Activated CD4-positive, alpha-beta T cell treated with anti-CD3 and anti-CD28 coated beads for 36 hours (primary cell): ENCODE data around the gene STAT4. TPM values are rescaled to one million over a fixed set of nuclear protein-coding genes. Genes with fewer than 3 reads are reported as not detected.
A peak's percentile ranks its signal among the peaks of the same experiment; 100 is the strongest.

ENCODE experiments used
- ATAC-seq: fragments of 200-7000 bp; cut with Tn5 transposase; one replicate; pipeline ENCODE4 v1.10.0; 2021; ENCODE audit warnings: mild to moderate bottlenecking, moderate library complexity
- CTCF ChIA-PET: fragments of 350-600 bp; sonication (Branson Sonifier 250); formaldehyde crosslinking; loops from one replicate; lab custom pipeline; 2021; ENCODE audit warnings: antibody characterized with exemption; lab: Charles Lee
- POLR2A ChIA-PET: fragments of 350-600 bp; sonication (Branson Sonifier 250); formaldehyde crosslinking; loops from one replicate; lab custom pipeline; 2021; ENCODE audit warnings: antibody characterized with exemption, inconsistent platforms; lab: Charles Lee
- DNase-seq: peaks from one replicate; pipeline ENCODE4 v3.0.0-alpha.2; 2020
- H3K27ac Mint-ChIP-seq: one replicate; pipeline ENCODE4 v1.8.0; 2021; ENCODE audit warnings: mixed read lengths
- H3K27me3 Mint-ChIP-seq: one replicate; pipeline ENCODE4 v1.8.0; 2021; ENCODE audit warnings: mixed read lengths
- H3K36me3 Mint-ChIP-seq: one replicate; pipeline ENCODE4 v1.8.0; 2021; ENCODE audit warnings: low read depth, mixed read lengths
- H3K4me1 Mint-ChIP-seq: one replicate; pipeline ENCODE4 v1.8.0; 2021; ENCODE audit warnings: mixed read lengths
- H3K4me3 Mint-ChIP-seq: one replicate; pipeline ENCODE4 v1.8.0; 2021; ENCODE audit warnings: mild to moderate bottlenecking, moderate library complexity, mixed read lengths
- H3K9me3 Mint-ChIP-seq: one replicate; pipeline ENCODE4 v1.8.0; 2021; ENCODE audit warnings: low read depth, mixed read lengths
- intact Hi-C, 2 experiments: fragments of 100-400 bp; cut with DNase I in 1 of 2; cut with micrococcal nuclease in 1 of 2; formaldehyde crosslinking; loops; one replicate each; pipeline versions ENCODE4 v1.14.2 to v1.15.1; 2022 to 2024; cut with DNase I, micrococcal nuclease
- total RNA-seq, 2 experiments: library from RNA; stranded (reverse); gene quantifications; one replicate each; pipeline ENCODE4 v1.2.3, GENCODE V29; 2021

The STAT4 gene
- total RNA-seq, 2 experiments from 2014 or later: 48.8 to 59.5 TPM

- peaks cover 68% of the 10 kb centered on the region for H3K4me1 Mint-ChIP-seq
- POLR2A ChIA-PET: no interaction called here
- H3K27ac Mint-ChIP-seq: no peak overlapping the region
These were observed 23.6 kb upstream of the STAT4 start for GRCh38 chr2:191174442-191174841.

GRCh38 chr2:191173206-191173605 lies 22.4 kb upstream of the STAT4 start:
- Mint-ChIP-seq H3K4me1 (peaks cover 73% of the 10 kb centered on the region), H3K27me3 (no peaks in the 10 kb centered on the region), H3K4me3 (no peak overlapping the region), H3K27ac (no peak overlapping the region), H3K9me3 (no peaks in the 10 kb centered on the region), H3K36me3 (no peaks in the 10 kb centered on the region)
- CTCF ChIA-PET: interaction anchor here (0.8 to 4.7 kb wide), 5 partner anchors 9 to 348 kb away, joined by 3 to 24 read pairs (median 5); no protein-coding TSS in a partner anchor
- POLR2A ChIA-PET: no interaction called here
- DNase-seq (peak; percentile 26), ATAC-seq (no peak)
- intact Hi-C loops: loop anchor here (2.0 to 5.0 kb wide), 3 partner anchors 46 to 509 kb away; partner anchors contain the start of gene MYO1B (in 1 of the 2)

More at GRCh38 chr2:191174442-191174841, 23.6 kb upstream of the STAT4 start:
- no peak for DNase-seq
- CTCF ChIA-PET: interaction anchor here (0.9 to 1.8 kb wide), 4 partner anchors 10 to 347 kb away, joined by 3 to 5 read pairs (median 4); no protein-coding TSS in a partner anchor
- no peaks in the 10 kb centered on the region for H3K9me3 Mint-ChIP-seq
- intact Hi-C loops: loop anchor here (5.0 kb wide), 2 partner anchors 73 to 508 kb away; partner anchors contain the start of gene MYO1B (in 1 of the 2)
- no peaks in the 10 kb centered on the region for H3K36me3 Mint-ChIP-seq
- no peaks in the 10 kb centered on the region for H3K27me3 Mint-ChIP-seq
- no peak for ATAC-seq
- no peak overlapping the region for H3K4me3 Mint-ChIP-seq

- Mint-ChIP-seq H3K9me3 (no peaks in the 10 kb centered on the region), H3K27me3 (no peaks in the 10 kb centered on the region), H3K36me3 (no peaks in the 10 kb centered on the region), H3K4me3 (no peak overlapping the region), H3K27ac (peak overlapping the region; percentile 60), H3K4me1 (peaks cover 78% of the 10 kb centered on the region)
- ChIA-PET CTCF (interaction anchor here (0.6 to 4.7 kb wide), 11 partner anchors 13 to 329 kb away, joined by 3 to 24 read pairs (median 4); partner anchors contain the start of gene STAT4), POLR2A (interaction anchor here (0.7 to 1.4 kb wide), 3 partner anchors 22 to 505 kb away, joined by 3 to 11 read pairs (median 4); no protein-coding TSS in a partner anchor)
- ATAC-seq (peak; percentile 56), DNase-seq (peak; percentile 48)
- intact Hi-C loops: loop anchor here (1.0 to 5.0 kb wide), 4 partner anchors 22 to 510 kb away; partner anchors contain the start of gene MYO1B (in 1 of the 2)
These were observed 21.0 kb upstream of the STAT4 start for GRCh38 chr2:191171708-191172355.

GRCh38 chr2:191171286-191171685 lies 20.5 kb upstream of the STAT4 start:
- Mint-ChIP-seq H3K9me3 (no peaks in the 10 kb centered on the region), H3K4me1 (peaks cover 74% of the 10 kb centered on the region), H3K27ac (peak overlapping the region; percentile 6), H3K27me3 (no peaks in the 10 kb centered on the region), H3K36me3 (no peaks in the 10 kb centered on the region), H3K4me3 (no peak overlapping the region)
- ChIA-PET CTCF (interaction anchor here (0.6 to 4.7 kb wide), 10 partner anchors 13 to 330 kb away, joined by 3 to 24 read pairs (median 4); no protein-coding TSS in a partner anchor), POLR2A (interaction anchor here (0.6 to 1.4 kb wide), 3 partner anchors 23 to 191 kb away, joined by 3 to 11 read pairs (median 3); no protein-coding TSS in a partner anchor)
- DNase-seq (no peak), ATAC-seq (peak; percentile 17)
- intact Hi-C loops: loop anchor here (1.0 to 5.0 kb wide), 4 partner anchors 23 to 511 kb away; partner anchors contain the start of gene MYO1B (in 1 of the 2)

GRCh38 chr2:191170773-191171172 lies 20.0 kb upstream of the STAT4 start:
- Mint-ChIP-seq H3K27me3 (no peaks in the 10 kb centered on the region), H3K36me3 (no peaks in the 10 kb centered on the region), H3K4me3 (no peak overlapping the region), H3K4me1 (peaks cover 69% of the 10 kb centered on the region), H3K27ac (peak overlapping the region; percentile 6), H3K9me3 (no peaks in the 10 kb centered on the region)
- ATAC-seq (peak; percentile 56), DNase-seq (no peak)
- intact Hi-C loops: loop anchor here (1.0 to 5.0 kb wide), 4 partner anchors 24 to 512 kb away; partner anchors contain the start of gene MYO1B (in 1 of the 2)
- ChIA-PET CTCF (interaction anchor here (0.7 to 4.7 kb wide), 9 partner anchors 13 to 132 kb away, joined by 3 to 24 read pairs (median 4); no protein-coding TSS in a partner anchor), POLR2A (interaction anchor here (0.6 to 1.0 kb wide), 2 partner anchors 85 to 191 kb away, joined by 3 read pairs; no protein-coding TSS in a partner anchor)

- H3K27ac Mint-ChIP-seq: no peak overlapping the region
- no peaks in the 10 kb centered on the region for H3K27me3 Mint-ChIP-seq
- CTCF ChIA-PET: interaction anchor here (0.7 to 4.7 kb wide), 5 partner anchors 15 to 118 kb away, joined by 3 to 24 read pairs (median 7); no protein-coding TSS in a partner anchor
- no peaks in the 10 kb centered on the region for H3K36me3 Mint-ChIP-seq
- POLR2A ChIA-PET: interaction anchor here (1.0 kb wide), 1 partner anchor 192 kb away, joined by 3 read pairs; no protein-coding TSS in a partner anchor
- DNase-seq (no peak), ATAC-seq (no peak)
- H3K4me3 Mint-ChIP-seq: no peak overlapping the region
- H3K4me1 Mint-ChIP-seq: peaks cover 66% of the 10 kb centered on the region
- intact Hi-C loops: loop anchor here (2.0 to 5.0 kb wide), 3 partner anchors 49 to 512 kb away; partner anchors contain the start of gene MYO1B (in 1 of the 2)
- no peaks in the 10 kb centered on the region for H3K9me3 Mint-ChIP-seq
These were observed 19.5 kb upstream of the STAT4 start for GRCh38 chr2:191170301-191170636.

- H3K4me1 Mint-ChIP-seq: peaks cover 65% of the 10 kb centered on the region
- H3K36me3 Mint-ChIP-seq: no peaks in the 10 kb centered on the region
- ChIA-PET CTCF (interaction anchor here (0.9 to 4.7 kb wide), 7 partner anchors 14 to 352 kb away, joined by 4 to 24 read pairs (median 4); no protein-coding TSS in a partner anchor), POLR2A (no interaction called here)
- peak overlapping the region; percentile 49 for H3K27ac Mint-ChIP-seq
- H3K4me3 Mint-ChIP-seq: no peak overlapping the region
- ATAC-seq (peak; percentile 48), DNase-seq (no peak)
- no peaks in the 10 kb centered on the region for H3K9me3 Mint-ChIP-seq
- H3K27me3 Mint-ChIP-seq: no peaks in the 10 kb centered on the region
- intact Hi-C loops: loop anchor here (1.0 to 10.0 kb wide), 8 partner anchors 49 to 513 kb away; partner anchors contain the start of gene MYO1B (in 2 of the 2)
These were observed 18.9 kb upstream of the STAT4 start for GRCh38 chr2:191169456-191170300.

- H3K27ac Mint-ChIP-seq: no peak overlapping the region
- no peak overlapping the region for H3K4me3 Mint-ChIP-seq
- no peaks in the 10 kb centered on the region for H3K36me3 Mint-ChIP-seq
- ATAC-seq (no peak), DNase-seq (no peak)
- H3K27me3 Mint-ChIP-seq: peaks cover 3% of the 10 kb centered on the region
- no peaks in the 10 kb centered on the region for H3K9me3 Mint-ChIP-seq
- POLR2A ChIA-PET: no interaction called here
- CTCF ChIA-PET: interaction anchor here (0.6 to 6.2 kb wide), 6 partner anchors 76 to 361 kb away, joined by 3 to 83 read pairs (median 3); no protein-coding TSS in a partner anchor
- intact Hi-C loops: loop anchor here (2.0 to 10.0 kb wide), 4 partner anchors 77 to 335 kb away; partner anchors contain the start of gene MYO1B (in 1 of the 2)
- H3K4me1 Mint-ChIP-seq: peaks cover 46% of the 10 kb centered on the region
These were observed 17.0 kb upstream of the STAT4 start for GRCh38 chr2:191167766-191168165.

- no peak overlapping the region for H3K27ac Mint-ChIP-seq
- no peaks in the 10 kb centered on the region for H3K36me3 Mint-ChIP-seq
- peaks cover 5% of the 10 kb centered on the region for H3K27me3 Mint-ChIP-seq
- peaks cover 38% of the 10 kb centered on the region for H3K4me1 Mint-ChIP-seq
- H3K4me3 Mint-ChIP-seq: no peak overlapping the region
- ChIA-PET POLR2A (no interaction called here), CTCF (interaction anchor here (0.6 to 6.2 kb wide), 13 partner anchors 11 to 356 kb away, joined by 3 to 83 read pairs (median 11); partner anchors contain the start of gene STAT4)
- ATAC-seq (no peak), DNase-seq (no peak)
- H3K9me3 Mint-ChIP-seq: no peaks in the 10 kb centered on the region
- intact Hi-C loops: loop anchor here (5.0 to 10.0 kb wide), 3 partner anchors 138 to 335 kb away; no protein-coding TSS in a partner anchor
These were observed 16.1 kb upstream of the STAT4 start for GRCh38 chr2:191166756-191167445.
